ENCODE measurements around the gene PPP1R9A.

PPP1R9A gene

DNA sequence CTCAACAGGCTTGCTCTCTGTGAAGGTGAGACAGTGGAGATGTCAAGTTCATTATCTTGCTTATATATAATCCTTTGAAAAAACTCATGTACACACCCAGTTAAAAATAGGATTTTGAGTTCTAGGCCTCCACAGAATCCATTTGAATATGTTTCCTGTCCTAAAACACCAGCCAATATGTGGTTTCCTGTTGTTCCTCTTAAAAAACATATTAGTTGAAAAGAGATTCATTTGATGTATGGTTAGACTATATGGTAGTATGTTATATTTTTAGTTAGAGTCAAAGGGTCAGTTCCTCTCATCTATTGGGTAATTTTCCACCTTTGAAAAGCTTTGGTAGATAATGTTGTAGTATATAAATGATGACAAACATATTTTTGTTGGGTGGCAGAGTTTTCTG is 16.0 kb downstream of the PPP1R9A start:
- H3K4me3 ChIP-seq (ENCODE audit: low read depth, low read length): no peak overlapping the region
- no peak for DNase-seq (ENCODE audit: low read depth)
- TF ChIP-seq, protein P1, sequence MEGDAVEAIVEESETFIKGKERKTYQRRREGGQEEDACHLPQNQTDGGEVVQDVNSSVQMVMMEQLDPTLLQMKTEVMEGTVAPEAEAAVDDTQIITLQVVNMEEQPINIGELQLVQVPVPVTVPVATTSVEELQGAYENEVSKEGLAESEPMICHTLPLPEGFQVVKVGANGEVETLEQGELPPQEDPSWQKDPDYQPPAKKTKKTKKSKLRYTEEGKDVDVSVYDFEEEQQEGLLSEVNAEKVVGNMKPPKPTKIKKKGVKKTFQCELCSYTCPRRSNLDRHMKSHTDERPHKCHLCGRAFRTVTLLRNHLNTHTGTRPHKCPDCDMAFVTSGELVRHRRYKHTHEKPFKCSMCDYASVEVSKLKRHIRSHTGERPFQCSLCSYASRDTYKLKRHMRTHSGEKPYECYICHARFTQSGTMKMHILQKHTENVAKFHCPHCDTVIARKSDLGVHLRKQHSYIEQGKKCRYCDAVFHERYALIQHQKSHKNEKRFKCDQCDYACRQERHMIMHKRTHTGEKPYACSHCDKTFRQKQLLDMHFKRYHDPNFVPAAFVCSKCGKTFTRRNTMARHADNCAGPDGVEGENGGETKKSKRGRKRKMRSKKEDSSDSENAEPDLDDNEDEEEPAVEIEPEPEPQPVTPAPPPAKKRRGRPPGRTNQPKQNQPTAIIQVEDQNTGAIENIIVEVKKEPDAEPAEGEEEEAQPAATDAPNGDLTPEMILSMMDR (IDR thresholded peaks at IDR 0.05; ENCODE audit: control insufficient read depth, extremely low read depth, insufficient read depth): no peak

DNA sequence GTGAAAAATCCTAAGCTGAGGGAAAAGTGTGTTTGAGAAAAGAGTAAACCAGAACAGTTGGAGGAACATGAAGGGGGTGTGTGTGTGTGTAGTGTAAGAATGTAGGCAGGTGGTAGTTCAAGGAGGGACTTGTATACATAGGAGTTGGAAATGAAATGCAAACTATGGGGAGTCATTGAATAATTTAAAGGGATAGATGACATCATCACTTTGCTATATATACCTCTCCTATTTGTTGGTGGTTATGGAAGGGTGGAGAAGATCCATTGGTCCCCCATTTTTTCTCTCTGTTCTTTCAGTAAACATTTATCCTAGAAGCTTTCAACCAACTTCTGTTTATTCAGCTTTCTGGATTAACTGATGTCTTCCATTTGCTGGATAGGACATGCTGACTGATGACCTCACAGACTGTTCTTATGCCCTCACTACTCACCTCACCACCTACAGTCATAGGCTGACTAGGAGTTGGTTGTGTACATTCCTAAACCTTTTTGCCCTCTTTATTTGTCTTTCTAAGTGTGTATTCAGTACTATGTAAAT is 20.8 kb downstream of the PPP1R9A start:
- DNase-seq (ENCODE audit: low read depth): no peak
- H3K4me3 ChIP-seq (ENCODE audit: low read depth, low read length): no peak overlapping the region
- TF ChIP-seq, protein P1 (IDR thresholded peaks at IDR 0.05; ENCODE audit: control insufficient read depth, extremely low read depth, insufficient read depth): no peak

DNA sequence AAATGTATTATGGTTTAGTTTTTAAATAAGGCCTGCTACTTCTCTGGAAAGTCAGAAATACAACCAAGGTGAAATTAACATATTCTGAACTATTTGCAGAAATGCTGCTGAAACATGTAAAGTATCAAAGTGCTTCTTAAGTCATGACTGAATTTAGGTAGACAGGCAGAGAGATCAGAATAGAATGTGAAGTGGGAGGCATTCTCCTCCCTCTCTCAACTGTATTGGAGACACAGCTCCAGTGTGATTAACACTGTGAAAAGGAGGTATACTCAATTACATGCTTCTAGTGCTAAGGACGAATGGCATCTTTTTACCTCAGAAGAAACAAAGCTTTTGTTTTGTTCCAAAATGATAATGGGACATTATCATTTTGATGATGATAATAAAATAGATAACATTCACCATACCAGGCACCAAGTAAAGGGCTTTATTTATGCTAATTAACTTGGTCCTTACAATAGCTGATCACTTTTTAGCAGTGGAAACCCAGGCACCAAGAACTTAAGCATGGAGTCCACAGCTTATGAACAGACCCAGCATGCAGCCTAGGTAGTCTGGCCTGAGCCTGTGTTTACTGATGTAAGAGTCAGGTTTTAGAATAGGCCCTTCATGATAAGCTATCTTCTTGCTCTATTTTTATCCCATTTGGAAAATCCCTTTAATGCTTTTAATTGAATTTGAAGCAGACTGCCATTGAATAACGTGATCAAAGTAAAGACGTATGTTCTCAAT is 26.0 kb downstream of the PPP1R9A start:
- no peak overlapping the region for H3K4me3 ChIP-seq (ENCODE audit: low read depth, low read length)
- TF ChIP-seq, protein P1 (IDR thresholded peaks at IDR 0.05; ENCODE audit: control insufficient read depth, extremely low read depth, insufficient read depth): no peak
- no peak for DNase-seq (ENCODE audit: low read depth)

- H3K4me3 ChIP-seq (ENCODE audit: low read depth, low read length): no peak overlapping the region
- no peak for DNase-seq (ENCODE audit: low read depth)
- TF ChIP-seq, protein P1 (IDR thresholded peaks at IDR 0.05; ENCODE audit: control insufficient read depth, extremely low read depth, insufficient read depth): no peak
Observed at GRCh38 chr7:94939395-94939794, 32.0 kb downstream of the PPP1R9A start.

DNA sequence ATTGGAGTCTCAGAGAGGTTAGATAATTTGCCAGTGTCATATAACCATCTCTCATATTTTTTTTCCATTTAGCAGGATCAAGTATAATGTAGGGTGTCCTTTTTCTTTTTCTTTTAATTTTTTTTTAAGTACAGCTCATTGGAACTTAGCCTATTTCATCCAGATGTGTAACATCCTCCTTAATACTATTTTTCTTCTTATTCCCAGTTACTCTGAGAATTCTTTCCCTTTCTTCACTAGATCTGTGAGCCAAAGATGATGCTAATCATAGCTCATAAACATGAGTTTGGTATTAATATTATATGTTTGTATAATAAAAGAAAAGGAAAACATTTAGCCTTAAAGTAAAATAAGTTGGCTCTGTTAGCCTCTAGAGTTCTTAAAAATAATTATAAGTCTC is 32.8 kb downstream of the PPP1R9A start:
- TF ChIP-seq, protein P1 (IDR thresholded peaks at IDR 0.05; ENCODE audit: control insufficient read depth, extremely low read depth, insufficient read depth): no peak
- H3K4me3 ChIP-seq (ENCODE audit: low read depth, low read length): no peak overlapping the region
- no peak for DNase-seq (ENCODE audit: low read depth)

DNA sequence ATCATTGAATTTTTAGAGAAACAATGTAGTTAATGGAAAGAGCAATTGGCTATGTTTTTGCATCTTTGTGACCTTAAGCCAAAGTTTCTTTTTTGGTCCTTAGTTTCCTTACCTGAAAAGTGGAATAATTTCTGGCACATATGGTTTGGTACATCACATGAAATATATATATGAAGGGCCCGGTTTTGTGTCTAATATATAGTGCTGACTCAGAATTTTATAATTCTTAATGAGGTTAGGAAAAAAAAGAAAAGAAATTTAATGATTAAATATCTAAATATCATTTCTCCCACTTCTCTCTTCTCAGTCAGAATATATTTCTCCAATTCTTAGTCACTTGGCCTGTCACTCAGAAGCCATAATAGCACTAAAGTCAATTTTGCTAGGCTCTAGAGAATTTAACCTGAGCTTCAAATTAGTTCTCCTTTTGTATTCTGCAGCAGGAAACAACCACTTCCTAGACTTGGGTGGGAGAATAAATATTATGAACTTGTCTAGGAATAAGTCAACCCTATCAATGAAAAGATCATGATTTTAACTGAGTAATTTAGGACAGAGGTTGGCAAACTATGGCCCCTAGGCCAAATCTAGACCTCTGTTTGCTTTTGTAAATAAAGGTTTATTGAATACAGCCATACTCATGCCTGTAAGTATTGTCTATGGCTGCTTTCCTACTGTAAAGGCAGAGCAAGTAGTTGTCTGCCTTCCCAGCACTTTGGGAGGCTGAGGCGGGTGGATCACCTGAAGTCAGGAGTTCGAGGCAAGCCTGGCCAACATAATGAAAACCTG is 34.6 kb downstream of the PPP1R9A start:
- no peak for DNase-seq (ENCODE audit: low read depth)
- H3K4me3 ChIP-seq (ENCODE audit: low read depth, low read length): no peak overlapping the region
- TF ChIP-seq, protein P1 (IDR thresholded peaks at IDR 0.05; ENCODE audit: control insufficient read depth, extremely low read depth, insufficient read depth): no peak

Data from LNCaP clone FGC (cell line).